Measurements from ENCODE around the gene LGALS3.
A peak's percentile ranks its signal among the peaks of the same experiment; 100 is the strongest.
"Not testable (repeated sequence)": the region's sequence is repeated elsewhere in the genome, so short reads cannot be mapped to it uniquely, and the experiment has no call there.

The LGALS3 gene

DNA sequence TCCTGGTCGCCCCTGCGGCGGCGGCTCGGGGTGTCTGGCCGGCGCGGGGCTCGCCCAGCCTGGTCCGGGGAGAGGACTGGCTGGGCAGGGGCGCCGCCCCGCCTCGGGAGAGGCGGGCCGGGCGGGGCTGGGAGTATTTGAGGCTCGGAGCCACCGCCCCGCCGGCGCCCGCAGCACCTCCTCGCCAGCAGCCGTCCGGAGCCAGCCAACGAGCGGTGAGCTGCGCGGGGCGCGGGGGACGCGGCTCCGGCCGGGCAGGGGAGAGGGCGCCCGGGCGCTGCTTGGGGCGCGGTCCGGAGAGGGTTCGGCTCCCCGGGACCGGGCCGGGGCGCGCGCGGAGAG is at the start of gene LGALS3:
TSS of gene LGALS3 (plus strand) at position 167 of the 342 bp plus-strand sequence. CDS start 8,122 bp downstream, outside the sequence.
- DNase-seq (ENCODE audit: low read depth in 2 of 2) = no peak

- DNase-seq (ENCODE audit: low read depth in 2 of 2) = not testable (repeated sequence)
Measured at GRCh38 chr14:55079961-55080360, 49.1 kb upstream of the LGALS3 start.

GRCh38 chr14:55084401-55085059 is 44.5 kb upstream of the LGALS3 start:
- DNase-seq (ENCODE audit: low read depth in 2 of 2) = no peak

- no peak for DNase-seq (ENCODE audit: low read depth in 2 of 2)
Measured at GRCh38 chr14:55085060-55085660, 43.9 kb upstream of the LGALS3 start.

DNA sequence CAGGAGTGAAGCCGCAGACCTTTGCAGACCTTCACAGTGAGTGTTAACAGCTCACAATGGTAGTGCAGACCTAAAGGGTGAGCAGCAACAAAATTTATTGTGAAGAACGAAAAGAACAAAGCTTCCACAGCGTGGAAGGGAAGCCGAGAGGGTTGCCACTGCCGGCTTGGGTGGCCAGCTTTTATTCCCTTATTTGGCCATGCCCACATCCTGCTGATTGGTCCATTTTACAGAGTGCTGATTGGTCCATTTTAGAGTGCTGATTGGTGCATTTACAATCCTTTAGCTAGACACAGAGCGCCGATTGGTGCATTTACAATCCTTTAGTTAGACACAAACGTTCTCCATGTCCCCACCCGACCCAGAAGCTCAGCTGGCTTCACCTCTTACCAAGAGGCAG is 42.1 kb upstream of the LGALS3 start:
- no peak for DNase-seq (ENCODE audit: low read depth in 2 of 2)

DNA sequence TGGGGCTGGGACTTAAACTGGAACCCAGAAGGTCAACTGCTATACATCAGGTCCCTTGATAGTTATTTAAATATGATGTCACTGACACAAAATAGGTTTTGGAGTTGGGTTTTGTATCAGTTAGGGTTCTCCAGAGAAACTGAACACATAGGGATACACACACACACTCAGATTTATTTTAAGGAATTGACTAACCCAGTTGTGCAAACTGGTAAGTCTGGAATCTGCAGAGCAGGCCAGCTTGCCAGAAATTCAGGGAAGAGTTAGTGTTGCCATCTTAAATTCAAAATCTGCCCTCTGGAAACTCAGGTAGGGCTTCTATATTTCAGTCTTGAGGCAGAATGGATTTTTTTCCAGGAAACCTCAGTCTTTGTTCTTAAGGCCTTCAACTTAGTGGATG is 40.7 kb upstream of the LGALS3 start:
- no peak for DNase-seq (ENCODE audit: low read depth in 2 of 2)

DNA sequence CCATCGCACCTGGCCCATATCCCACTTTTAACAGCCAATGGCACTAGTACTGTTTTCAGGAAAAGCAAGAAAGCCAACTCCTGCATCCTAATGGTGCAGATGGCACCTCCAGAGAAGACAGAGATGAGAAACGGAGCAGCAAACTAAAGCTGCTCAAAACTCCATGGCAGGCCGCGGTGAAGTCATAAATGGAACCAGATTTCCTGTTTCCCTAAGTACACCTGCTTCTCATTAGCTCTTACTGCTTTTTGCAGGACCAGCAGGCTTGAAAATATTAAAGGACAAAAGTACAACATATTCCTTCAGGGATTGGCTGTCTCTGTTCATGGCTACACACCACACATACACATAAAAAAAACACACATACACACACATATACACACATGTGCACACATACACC is 36.7 kb upstream of the LGALS3 start:
- no peak for DNase-seq (ENCODE audit: low read depth in 2 of 2)

- DNase-seq (ENCODE audit: low read depth in 2 of 2) = no peak
Measured at GRCh38 chr14:55094292-55095157, 34.5 kb upstream of the LGALS3 start.

DNA sequence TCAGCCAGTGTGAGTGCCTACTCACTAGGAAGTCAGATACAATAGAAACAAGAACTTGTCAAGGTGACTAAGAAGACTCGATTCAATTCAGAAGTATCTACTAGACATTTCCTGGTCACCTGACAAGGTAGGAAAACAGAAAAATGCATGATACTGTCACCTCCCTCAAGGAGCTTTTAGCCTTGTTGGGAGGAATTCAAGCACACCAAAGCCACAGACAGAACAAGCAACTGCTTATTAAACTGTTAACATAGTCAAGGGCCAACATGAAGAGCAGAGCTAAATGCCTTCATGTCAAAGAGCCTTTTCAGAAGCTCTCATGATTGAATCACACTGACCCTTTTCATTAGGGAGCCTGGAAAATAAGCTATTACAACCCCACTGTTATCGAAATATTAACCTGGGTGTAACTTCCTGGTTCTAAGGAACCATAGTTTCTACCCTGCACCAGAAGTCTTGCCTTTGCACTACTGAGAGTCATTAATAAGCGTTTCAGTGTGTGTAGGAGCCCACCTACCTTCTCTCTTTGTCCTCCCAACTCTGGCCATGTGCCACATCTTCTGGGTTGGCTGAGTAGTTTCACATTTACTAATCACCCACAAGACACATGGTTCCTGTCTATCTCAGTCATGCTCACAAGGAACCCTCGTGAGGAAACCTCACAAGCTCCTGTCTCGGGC is 31.0 kb upstream of the LGALS3 start:
- peak in 1 of 2 donors; percentile 28 for DNase-seq (ENCODE audit: low read depth in 2 of 2)

- no peak for DNase-seq (ENCODE audit: low read depth in 2 of 2)
Measured at GRCh38 chr14:55098561-55098898, 30.5 kb upstream of the LGALS3 start.

GRCh38 chr14:55099756-55100155 is 29.3 kb upstream of the LGALS3 start:
- no peak for DNase-seq (ENCODE audit: low read depth in 2 of 2)

GRCh38 chr14:55101698-55102097 is 27.4 kb upstream of the LGALS3 start:
- no peak for DNase-seq (ENCODE audit: low read depth in 2 of 2)

- no peak for DNase-seq (ENCODE audit: low read depth in 2 of 2)
Measured at GRCh38 chr14:55102141-55102621, 26.9 kb upstream of the LGALS3 start.

GRCh38 chr14:55103005-55103640 is 25.9 kb upstream of the LGALS3 start:
- peak in 1 of 2 donors; percentile 23 for DNase-seq (ENCODE audit: low read depth in 2 of 2)

DNA sequence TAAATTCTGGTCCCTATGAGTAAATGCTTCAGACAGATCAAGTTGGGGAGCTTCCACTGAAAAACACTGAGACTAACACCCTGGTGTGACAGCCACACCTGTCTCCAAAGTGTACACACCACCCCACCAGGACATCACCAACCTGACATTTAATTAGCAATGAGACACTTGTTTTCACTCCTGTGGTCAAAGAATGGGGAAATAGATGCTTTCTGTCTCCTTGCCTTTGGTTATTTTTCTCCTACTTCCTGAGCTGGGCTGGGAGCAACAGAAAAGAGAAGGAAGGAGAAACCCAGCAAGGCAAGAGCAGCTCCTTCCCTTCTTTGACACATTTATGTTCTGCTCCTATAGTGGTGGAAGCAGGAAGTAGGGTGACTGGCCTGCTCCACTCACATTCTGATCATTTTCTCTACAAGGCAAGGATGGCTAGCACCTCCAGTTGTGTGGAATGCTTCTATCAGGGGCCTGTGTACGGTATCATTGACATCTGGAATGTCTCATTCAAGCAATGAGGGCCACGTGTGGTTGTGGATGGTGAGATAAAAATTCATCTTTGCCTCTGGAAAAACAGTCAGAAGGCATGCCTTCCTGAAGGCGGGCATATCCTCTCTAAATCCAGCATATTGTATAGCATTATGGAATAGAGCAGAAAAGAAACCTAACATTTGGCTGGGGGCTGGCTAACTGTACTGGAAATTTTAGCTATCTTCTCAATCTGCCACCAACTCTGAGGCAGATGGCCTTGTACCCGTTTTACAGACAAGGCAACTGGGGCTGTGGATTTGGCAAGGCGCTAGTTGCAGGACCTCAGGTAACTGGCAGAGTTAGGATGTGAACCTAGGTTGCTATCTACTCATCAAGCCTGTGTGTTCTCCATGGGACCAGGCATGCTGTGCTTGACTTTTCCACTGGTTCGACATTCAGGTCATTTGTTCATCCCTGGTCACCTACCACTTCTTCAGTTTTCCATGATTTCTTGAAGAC is 24.8 kb upstream of the LGALS3 start:
- DNase-seq (ENCODE audit: low read depth in 2 of 2) = no peak

GRCh38 chr14:55105991-55106390 is 23.1 kb upstream of the LGALS3 start:
- no peak for DNase-seq (ENCODE audit: low read depth in 2 of 2)

GRCh38 chr14:55107766-55108554 is 21.1 kb upstream of the LGALS3 start:
- no peak for DNase-seq (ENCODE audit: low read depth in 2 of 2)

DNA sequence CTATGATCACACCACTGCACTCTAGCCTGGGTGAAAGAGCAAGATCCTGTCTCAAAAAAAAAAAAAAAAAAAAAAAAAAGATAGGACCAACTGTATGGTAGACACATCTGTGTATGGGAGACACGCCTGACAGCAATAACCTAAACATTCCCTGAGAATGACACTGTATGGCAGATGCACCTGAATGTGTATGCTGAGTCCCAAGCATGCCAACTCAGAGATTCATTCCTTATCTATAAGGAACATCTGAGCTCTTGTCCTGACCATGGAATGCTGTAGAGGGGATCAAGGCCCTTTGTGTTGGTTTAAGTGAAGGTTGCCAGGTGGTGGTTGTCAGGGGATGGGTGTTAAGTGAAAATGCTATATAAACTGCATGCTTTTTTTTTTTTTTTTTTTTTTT is 19.2 kb upstream of the LGALS3 start:
- no peak for DNase-seq (ENCODE audit: low read depth in 2 of 2)

- DNase-seq (ENCODE audit: low read depth in 2 of 2) = no peak
Measured at GRCh38 chr14:55111122-55111708, 17.8 kb upstream of the LGALS3 start.

Measured in activated CD8-positive, alpha-beta memory T cell treated with anti-CD3 and anti-CD28 coated beads for 4 hours (primary cell).